Mesenchymal stem cell (in vitro differentiated cells and primary cell): ENCODE results near the gene BOLL.
"Not testable (repeated sequence)": the region's sequence is repeated elsewhere in the genome, so short reads cannot be mapped to it uniquely, and the experiment has no call there.

Experiments
- DNase-seq: peaks from one replicate; pipeline ENCODE4 v3.0.0-alpha.2; 2013
- H2AFZ ChIP-seq: one replicate; pipeline ENCODE4 v1.6.1; 2013; ENCODE audit warnings: low read depth, mild to moderate bottlenecking, control low read depth, inconsistent platforms, low read length, moderate library complexity
- H2AK5ac ChIP-seq: 2 replicates; pipeline ENCODE4 v1.6.1; 2013; ENCODE audit warnings: low read length, moderate library complexity, mild to moderate bottlenecking, inconsistent platforms; ENCODE audit not compliant: severe bottlenecking
- H2BK120ac ChIP-seq: one replicate; pipeline ENCODE4 v1.6.1; 2013; ENCODE audit warnings: low read depth, mild to moderate bottlenecking, inconsistent platforms, low read length, moderate library complexity
- H2BK12ac ChIP-seq, 2 experiments: one replicate each; pipeline ENCODE4 v1.6.1; 2013; ENCODE audit warnings: inconsistent platforms in 2 of 2, low read length in 2 of 2, mild to moderate bottlenecking in 2 of 2, moderate library complexity in 2 of 2, control low read depth in 1 of 2
- H2BK15ac ChIP-seq: one replicate; pipeline ENCODE4 v1.6.1; 2013; ENCODE audit warnings: mild to moderate bottlenecking, low read depth, inconsistent platforms; ENCODE audit not compliant: poor library complexity, severe bottlenecking
- H2BK5ac ChIP-seq: 2 replicates; pipeline ENCODE4 v1.6.1; 2013; ENCODE audit warnings: low read depth, mild to moderate bottlenecking, low read length, control low read depth, inconsistent platforms; ENCODE audit not compliant: poor library complexity, severe bottlenecking
- H3K14ac ChIP-seq, 2 experiments: one replicate each; pipeline ENCODE4 v1.6.1; 2013; ENCODE audit warnings: inconsistent platforms in 2 of 2, low read length in 2 of 2, control low read depth in 1 of 2, mild to moderate bottlenecking in 1 of 2, moderate library complexity in 1 of 2
- H3K18ac ChIP-seq, 2 experiments: one replicate each; pipeline ENCODE4 v1.6.1; 2013; ENCODE audit warnings: inconsistent platforms in 2 of 2, low read length in 2 of 2, control low read depth in 1 of 2, low read depth in 1 of 2, mild to moderate bottlenecking in 1 of 2
- H3K23ac ChIP-seq, 2 experiments: one replicate each; pipeline ENCODE4 v1.6.1; 2013; ENCODE audit warnings: inconsistent platforms in 2 of 2, low read length in 2 of 2, mild to moderate bottlenecking in 2 of 2, moderate library complexity in 2 of 2, control low read depth in 1 of 2
- H3K27ac ChIP-seq: 2 replicates; pipeline ENCODE4 v1.5.1; 2013; ENCODE audit warnings: mild to moderate bottlenecking, moderate library complexity, low read length, control low read depth, inconsistent platforms; ENCODE audit not compliant: poor library complexity, severe bottlenecking
- H3K27me3 ChIP-seq, 2 experiments: 2 replicates each; pipeline versions ENCODE4 v1.6.1 to v1.7.0; 2013; ENCODE audit warnings: low read length in 2 of 2, mild to moderate bottlenecking in 2 of 2, moderate library complexity in 2 of 2, control low read depth in 1 of 2, inconsistent platforms in 1 of 2; ENCODE audit not compliant: control insufficient read depth in 1 of 2, insufficient read depth in 1 of 2
- H3K36me3 ChIP-seq, 2 experiments: 2 replicates each; pipeline versions ENCODE4 v1.6.1 to v1.7.0; 2013; ENCODE audit warnings: low read length in 2 of 2, control low read depth in 1 of 2, inconsistent platforms in 1 of 2, low read depth in 1 of 2, mild to moderate bottlenecking in 1 of 2; ENCODE audit not compliant: insufficient read depth in 2 of 2, control insufficient read depth in 1 of 2
- H3K4ac ChIP-seq, 2 experiments: one replicate each; pipeline ENCODE4 v1.6.1; 2013; ENCODE audit warnings: inconsistent platforms in 2 of 2, low read length in 2 of 2, mild to moderate bottlenecking in 2 of 2, moderate library complexity in 2 of 2, control low read depth in 1 of 2, low read depth in 1 of 2
- H3K4me1 ChIP-seq: 2 replicates; pipeline ENCODE4 v1.6.1; 2013; ENCODE audit warnings: low read depth, low read length, control low read depth; ENCODE audit not compliant: control insufficient read depth, insufficient read depth
- H3K4me2 ChIP-seq: 2 replicates; pipeline ENCODE4 v1.6.1; 2013; ENCODE audit warnings: low read length, mild to moderate bottlenecking, inconsistent platforms; ENCODE audit not compliant: poor library complexity, severe bottlenecking
- H3K4me3 ChIP-seq, 2 experiments: 2 replicates each; pipeline versions ENCODE4 v1.5.1 to v1.7.0; 2013; ENCODE audit warnings: low read length in 2 of 2, mild to moderate bottlenecking in 2 of 2, control low read depth in 1 of 2, low read depth in 1 of 2; ENCODE audit not compliant: insufficient read depth in 1 of 2
- H3K79me1 ChIP-seq: replicated peaks from 2 replicates; pipeline ENCODE4 v1.6.1; 2013; ENCODE audit warnings: mild to moderate bottlenecking, control low read depth, low read length, inconsistent platforms; ENCODE audit not compliant: poor library complexity, severe bottlenecking
- H3K9ac ChIP-seq: 2 replicates; pipeline ENCODE4 v1.7.0; 2013; ENCODE audit warnings: mild to moderate bottlenecking, low read length, moderate library complexity
- H3K9me3 ChIP-seq: 2 replicates; pipeline ENCODE4 v1.7.0; 2013; ENCODE audit warnings: mild to moderate bottlenecking, low read length; ENCODE audit not compliant: control insufficient read depth
- H4K8ac ChIP-seq: one replicate; pipeline ENCODE4 v1.6.1; 2013; ENCODE audit warnings: inconsistent platforms, mild to moderate bottlenecking, low read length, moderate library complexity
- H4K91ac ChIP-seq: one replicate; pipeline ENCODE4 v1.6.1; 2013; ENCODE audit warnings: mild to moderate bottlenecking, low read length, inconsistent platforms
- WGBS: methylation state at CpG from one replicate; pipeline ENCODE4 v1.1.7; 2013; ENCODE audit warnings: mixed read lengths; 5-methylcytosine and 5-hydroxymethylcytosine counted together

Gene BOLL

DNA sequence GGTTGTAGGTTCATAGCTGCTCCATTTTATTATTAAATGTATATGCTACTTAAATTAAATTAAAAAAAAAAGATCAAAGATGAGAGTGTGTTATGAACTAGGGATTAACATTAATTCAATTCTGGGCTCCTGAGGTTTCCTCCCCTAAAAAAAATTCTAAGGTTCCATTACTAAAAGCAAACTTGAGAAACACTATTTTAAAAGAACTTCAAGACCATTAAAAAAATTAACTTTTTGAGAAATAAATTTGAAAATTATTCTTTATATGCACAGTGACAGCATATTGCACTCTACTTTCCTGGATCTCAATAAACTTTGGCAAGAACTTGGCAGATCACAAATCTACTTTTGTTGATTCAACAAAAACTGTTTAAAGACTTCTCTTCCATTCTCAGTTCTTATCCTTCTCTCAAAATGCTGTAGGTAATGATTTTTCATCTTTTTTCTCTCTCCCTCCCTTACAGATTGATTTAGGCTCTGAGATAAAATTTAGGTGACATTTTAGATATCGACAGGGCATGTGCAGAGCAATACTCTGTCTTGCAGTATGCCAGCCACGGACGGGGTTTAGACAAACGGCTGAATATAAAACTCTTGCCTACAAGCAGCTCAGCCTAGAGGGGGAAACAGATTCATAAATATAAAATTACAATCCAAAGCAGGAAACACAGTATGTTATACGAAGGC lies 80.5 kb downstream of the BOLL start:
- DNase-seq, result no peak
- Histone ChIP-seq H3K23ac (no peak overlapping the region), H2BK120ac (no peak overlapping the region), H2AK5ac (no peak overlapping the region), H3K79me1 (peaks cover 6% of the 10 kb centered on the region), H2AFZ (no peak overlapping the region), H2BK5ac (no peak overlapping the region), H3K18ac (no peak overlapping the region), H3K9ac (peak overlapping the region; percentile 91), H2BK15ac (no peak overlapping the region), H3K9me3 (no peaks in the 10 kb centered on the region), H3K14ac (no peak overlapping the region), H2BK12ac (no peak overlapping the region), H3K4ac (no peak overlapping the region), H4K8ac (no peak overlapping the region), H4K91ac (no peak overlapping the region), H3K27ac (peak overlapping the region; percentile 72), H3K27me3 (peaks cover 0 to 5% of the 10 kb centered on the region in 2 experiments), H3K4me2 (peak overlapping the region; percentile 61), H3K4me1 (peaks cover 12% of the 10 kb centered on the region), H3K4me3 (peak overlapping the region in 1 of 2 experiments; percentile 80), H3K36me3 (no peaks in the 10 kb centered on the region)
- WGBS, result 0% methylated on average over 1 of the region's 5 CpGs

DNA sequence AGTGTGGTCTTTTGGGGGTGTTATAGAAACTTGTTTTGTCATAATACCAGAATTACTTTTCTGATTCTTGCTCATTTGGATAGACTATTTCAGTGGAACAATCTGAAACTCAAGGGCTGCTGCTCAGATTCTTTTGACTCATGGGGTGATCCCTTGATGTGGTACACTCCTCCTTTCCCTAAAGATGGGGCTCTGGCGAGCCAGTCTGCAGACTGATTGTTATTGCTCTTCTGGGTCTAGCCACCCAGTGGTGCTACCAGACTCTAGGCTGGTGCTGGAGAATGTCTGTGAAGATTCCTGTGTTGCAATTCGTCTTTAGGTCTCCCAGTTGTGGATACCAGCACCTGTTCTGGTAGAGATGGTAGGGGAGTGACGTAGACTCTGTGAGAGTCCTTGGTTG lies 84.2 kb downstream of the BOLL start:
- H3K9ac ChIP-seq, result no peak overlapping the region
- H3K4me2 ChIP-seq, result no peak overlapping the region
- H3K23ac ChIP-seq, result no peak overlapping the region
- H3K9me3 ChIP-seq, result no peaks in the 10 kb centered on the region
- no peak overlapping the region for H3K27ac ChIP-seq
- no peak overlapping the region for H2AFZ ChIP-seq
- H3K18ac ChIP-seq, result no peak overlapping the region
- no peak overlapping the region for H2BK12ac ChIP-seq
- H2BK120ac ChIP-seq, result no peak overlapping the region
- H3K4ac ChIP-seq, result no peak overlapping the region
- no peak overlapping the region for H3K4me3 ChIP-seq
- no peak overlapping the region for H4K91ac ChIP-seq
- H3K14ac ChIP-seq, result no peak overlapping the region
- peaks cover under 1% of the 10 kb centered on the region for H3K4me1 ChIP-seq
- 79% methylated on average over 3 of the region's 3 CpGs for WGBS
- no peak overlapping the region for H2AK5ac ChIP-seq
- H3K79me1 ChIP-seq, result peaks cover 4% of the 10 kb centered on the region
- DNase-seq, result no peak
- no peaks in the 10 kb centered on the region for H3K36me3 ChIP-seq
- H2BK5ac ChIP-seq, result no peak overlapping the region
- H3K27me3 ChIP-seq, result peaks cover 0 to 5% of the 10 kb centered on the region in 2 experiments
- H4K8ac ChIP-seq, result no peak overlapping the region
- H2BK15ac ChIP-seq, result no peak overlapping the region

GRCh38 chr2:197699724-197700123 lies 85.4 kb downstream of the BOLL start:
- H2BK12ac ChIP-seq, DNase-seq, H3K4me2 ChIP-seq, H3K4me1 ChIP-seq, H3K27me3 ChIP-seq, H3K4me3 ChIP-seq, H2BK120ac ChIP-seq, H3K27ac ChIP-seq, H3K23ac ChIP-seq, H3K9me3 ChIP-seq, H2AFZ ChIP-seq, H2BK5ac ChIP-seq, H3K79me1 ChIP-seq, H2AK5ac ChIP-seq, H4K91ac ChIP-seq, H3K14ac ChIP-seq, H3K18ac ChIP-seq, H3K36me3 ChIP-seq, H3K4ac ChIP-seq, H4K8ac ChIP-seq, H3K9ac ChIP-seq, H2BK15ac ChIP-seq: not testable (repeated sequence)

- H4K8ac ChIP-seq, H3K4me1 ChIP-seq, H3K27me3 ChIP-seq, H3K9ac ChIP-seq, H3K27ac ChIP-seq, H2AK5ac ChIP-seq, H3K9me3 ChIP-seq, H3K23ac ChIP-seq, DNase-seq, H2BK12ac ChIP-seq, H3K4me3 ChIP-seq, H3K14ac ChIP-seq, H2BK5ac ChIP-seq, H2AFZ ChIP-seq, H3K36me3 ChIP-seq, H2BK15ac ChIP-seq, H3K4me2 ChIP-seq, H3K79me1 ChIP-seq, H4K91ac ChIP-seq, H3K4ac ChIP-seq, H2BK120ac ChIP-seq, H3K18ac ChIP-seq: not testable (repeated sequence)
- WGBS, result no CpG with 5 or more reads among the region's 29 CpGs
Observed at GRCh38 chr2:197696571-197696970, 88.5 kb downstream of the BOLL start.
